BJ (cell line): Measurements from ENCODE around the gene CCN6. TPM values are rescaled to one million over a fixed set of nuclear protein-coding genes. Genes with fewer than 3 reads are reported as not detected.

Source experiments
- CTCF ChIA-PET: fragments of 350-600 bp; formaldehyde crosslinking; extraction: SDS; loops from one replicate; lab custom pipeline; 2021; ENCODE audit warnings: antibody characterized with exemption, inconsistent platforms; lab: Yijun Ruan, JAX
- POLR2A ChIA-PET: fragments of 300-600 bp; sonication (Branson Sonifier 250); formaldehyde crosslinking; extraction: SDS; loops from one replicate; lab custom pipeline; 2021; ENCODE audit warnings: antibody characterized with exemption; lab: Charles Lee
- DNase-seq: peaks from one replicate; pipeline ENCODE4 v3.0.0-alpha.2; 2011; ENCODE audit warnings: low read depth
- H3K27me3 ChIP-seq: 2 replicates; pipeline ENCODE4 v1.6.0; 2011; ENCODE audit warnings: low read length; ENCODE audit not compliant: control insufficient read depth, insufficient read depth
- H3K36me3 ChIP-seq: 2 replicates; pipeline ENCODE4 v1.5.1; 2011; ENCODE audit warnings: low read length; ENCODE audit not compliant: control insufficient read depth, insufficient read depth
- H3K4me3 ChIP-seq: 2 replicates; pipeline ENCODE4 v1.5.1; 2011; ENCODE audit warnings: low read depth, mild to moderate bottlenecking, control low read depth, low read length
- CTCF ChIP-seq: IDR thresholded peaks from 2 replicates; pipeline ENCODE4 v1.5.1; 2011; ENCODE audit warnings: low read depth, mild to moderate bottlenecking, control low read depth, inconsistent platforms, low read length, moderate library complexity; ENCODE audit not compliant: insufficient read depth
- polyA plus RNA-seq: library from polyadenylated mRNA; depleted of rRNA; stranded (reverse); fragments of >200 nt; gene quantifications from 2 replicates; pipeline ENCODE4 v1.2.3, GENCODE V29; 2011

CCN6 gene
- polyA plus RNA-seq, 1 experiment = not detected

GRCh38 chr6:112038268-112038667 lies 15.6 kb upstream of the CCN6 start:
- no peaks in the 10 kb centered on the region for H3K27me3 ChIP-seq
- ChIA-PET CTCF (interaction anchor here (1.0 to 2.4 kb wide), 3 partner anchors 24 to 329 kb away, joined by 3 to 13 read pairs (median 6); no protein-coding TSS in a partner anchor), POLR2A (interaction anchor here (0.6 kb wide), 1 partner anchor 281 kb away, joined by 3 read pairs; no protein-coding TSS in a partner anchor)
- DNase-seq = no peak
- TF ChIP-seq CTCF = no peak
- H3K4me3 ChIP-seq = no peak overlapping the region
- no peaks in the 10 kb centered on the region for H3K36me3 ChIP-seq

GRCh38 chr6:112038756-112039430 lies 15.0 kb upstream of the CCN6 start:
- DNase-seq = no peak
- Histone ChIP-seq H3K27me3 (no peaks in the 10 kb centered on the region), H3K36me3 (no peaks in the 10 kb centered on the region), H3K4me3 (no peak overlapping the region)
- ChIA-PET POLR2A (no interaction called here), CTCF (interaction anchor here (0.8 to 6.3 kb wide), 5 partner anchors 11 to 329 kb away, joined by 3 to 41 read pairs (median 6); no protein-coding TSS in a partner anchor)
- TF ChIP-seq CTCF = no peak

- no peaks in the 10 kb centered on the region for H3K27me3 ChIP-seq
- ChIA-PET CTCF (interaction anchor here (0.8 to 6.3 kb wide), 5 partner anchors 10 to 330 kb away, joined by 3 to 41 read pairs (median 6); no protein-coding TSS in a partner anchor), POLR2A (no interaction called here)
- H3K4me3 ChIP-seq = no peak overlapping the region
- no peak for TF ChIP-seq CTCF
- no peak for DNase-seq
- H3K36me3 ChIP-seq = no peaks in the 10 kb centered on the region
Measured at GRCh38 chr6:112039431-112039770, 14.5 kb upstream of the CCN6 start.

- TF ChIP-seq CTCF = no peak
- ChIA-PET POLR2A (no interaction called here), CTCF (interaction anchor here (1.0 to 6.3 kb wide), 7 partner anchors 9 to 331 kb away, joined by 5 to 82 read pairs (median 41); no protein-coding TSS in a partner anchor)
- DNase-seq = no peak
- H3K36me3 ChIP-seq = no peaks in the 10 kb centered on the region
- no peak overlapping the region for H3K4me3 ChIP-seq
- no peaks in the 10 kb centered on the region for H3K27me3 ChIP-seq
Measured at GRCh38 chr6:112040956-112041355, 12.9 kb upstream of the CCN6 start.

GRCh38 chr6:112041535-112041934 lies 12.4 kb upstream of the CCN6 start:
- POLR2A ChIA-PET = no interaction called here
- H3K4me3 ChIP-seq = no peak overlapping the region
- no peaks in the 10 kb centered on the region for H3K36me3 ChIP-seq
- no peaks in the 10 kb centered on the region for H3K27me3 ChIP-seq
- no peak for DNase-seq
- CTCF ChIA-PET = interaction anchor here (1.0 to 6.3 kb wide), 7 partner anchors 9 to 332 kb away, joined by 5 to 82 read pairs (median 41); no protein-coding TSS in a partner anchor
- no peak for TF ChIP-seq CTCF
